ENCODE measurements around the gene MINK1.

Gene MINK1

DNA sequence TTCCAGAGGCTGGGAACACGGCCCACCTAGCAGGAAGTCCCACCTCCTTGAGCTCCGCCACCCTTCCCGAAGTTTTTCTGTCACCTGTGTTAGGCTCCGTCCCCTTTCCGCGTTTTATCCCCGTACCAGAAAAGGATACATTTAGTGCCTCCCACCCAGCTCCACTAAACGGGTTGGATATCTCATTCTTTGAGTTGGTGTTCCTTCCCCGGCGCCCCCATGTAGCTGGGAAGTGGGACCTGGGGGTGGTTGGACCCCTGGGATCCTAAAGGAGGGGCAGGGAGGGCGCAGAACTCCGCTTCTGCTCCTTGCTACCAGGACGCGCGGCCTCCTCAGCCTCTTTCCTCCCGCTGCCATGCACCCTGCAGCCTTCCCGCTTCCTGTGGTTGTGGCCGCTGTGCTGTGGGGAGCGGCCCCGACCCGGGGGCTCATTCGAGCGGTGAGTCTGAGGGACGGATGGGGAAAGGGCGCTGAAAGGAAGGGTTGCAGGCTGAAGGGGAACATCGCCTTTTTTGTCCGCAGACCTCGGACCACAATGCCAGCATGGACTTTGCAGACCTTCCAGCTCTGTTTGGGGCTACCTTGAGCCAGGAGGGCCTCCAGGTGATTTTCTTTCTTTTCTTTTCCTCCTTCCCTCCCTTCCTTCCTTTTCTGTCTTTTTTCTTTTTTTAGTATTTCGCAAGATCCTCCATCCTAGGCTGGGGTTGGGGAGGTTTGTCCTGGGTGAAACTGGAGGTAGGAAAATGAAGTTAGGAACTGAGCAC lies 107.6 kb downstream of the MINK1 start:
- in situ Hi-C loops (cut with HindIII; ENCODE audit: low sequenced_read_pairs): no loop called here
- TF ChIP-seq, protein P1, sequence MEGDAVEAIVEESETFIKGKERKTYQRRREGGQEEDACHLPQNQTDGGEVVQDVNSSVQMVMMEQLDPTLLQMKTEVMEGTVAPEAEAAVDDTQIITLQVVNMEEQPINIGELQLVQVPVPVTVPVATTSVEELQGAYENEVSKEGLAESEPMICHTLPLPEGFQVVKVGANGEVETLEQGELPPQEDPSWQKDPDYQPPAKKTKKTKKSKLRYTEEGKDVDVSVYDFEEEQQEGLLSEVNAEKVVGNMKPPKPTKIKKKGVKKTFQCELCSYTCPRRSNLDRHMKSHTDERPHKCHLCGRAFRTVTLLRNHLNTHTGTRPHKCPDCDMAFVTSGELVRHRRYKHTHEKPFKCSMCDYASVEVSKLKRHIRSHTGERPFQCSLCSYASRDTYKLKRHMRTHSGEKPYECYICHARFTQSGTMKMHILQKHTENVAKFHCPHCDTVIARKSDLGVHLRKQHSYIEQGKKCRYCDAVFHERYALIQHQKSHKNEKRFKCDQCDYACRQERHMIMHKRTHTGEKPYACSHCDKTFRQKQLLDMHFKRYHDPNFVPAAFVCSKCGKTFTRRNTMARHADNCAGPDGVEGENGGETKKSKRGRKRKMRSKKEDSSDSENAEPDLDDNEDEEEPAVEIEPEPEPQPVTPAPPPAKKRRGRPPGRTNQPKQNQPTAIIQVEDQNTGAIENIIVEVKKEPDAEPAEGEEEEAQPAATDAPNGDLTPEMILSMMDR (IDR thresholded peaks at IDR 0.05; ENCODE audit: low read depth, low read length): no peak
- no peak for DNase-seq (ENCODE audit: low read depth, low spot score)
- H3K4me3 ChIP-seq (ENCODE audit: low read depth, low read length): peak overlapping the region; percentile 97

- H3K4me3 ChIP-seq (ENCODE audit: low read depth, low read length): peak overlapping the region; percentile 97
- no peak for DNase-seq (ENCODE audit: low read depth, low spot score)
- in situ Hi-C loops (cut with HindIII; ENCODE audit: low sequenced_read_pairs): no loop called here
- TF ChIP-seq, protein P1 (IDR thresholded peaks at IDR 0.05; ENCODE audit: low read depth, low read length): no peak
These were observed 108.1 kb downstream of the MINK1 start for GRCh38 chr17:4941319-4941610.

DNA sequence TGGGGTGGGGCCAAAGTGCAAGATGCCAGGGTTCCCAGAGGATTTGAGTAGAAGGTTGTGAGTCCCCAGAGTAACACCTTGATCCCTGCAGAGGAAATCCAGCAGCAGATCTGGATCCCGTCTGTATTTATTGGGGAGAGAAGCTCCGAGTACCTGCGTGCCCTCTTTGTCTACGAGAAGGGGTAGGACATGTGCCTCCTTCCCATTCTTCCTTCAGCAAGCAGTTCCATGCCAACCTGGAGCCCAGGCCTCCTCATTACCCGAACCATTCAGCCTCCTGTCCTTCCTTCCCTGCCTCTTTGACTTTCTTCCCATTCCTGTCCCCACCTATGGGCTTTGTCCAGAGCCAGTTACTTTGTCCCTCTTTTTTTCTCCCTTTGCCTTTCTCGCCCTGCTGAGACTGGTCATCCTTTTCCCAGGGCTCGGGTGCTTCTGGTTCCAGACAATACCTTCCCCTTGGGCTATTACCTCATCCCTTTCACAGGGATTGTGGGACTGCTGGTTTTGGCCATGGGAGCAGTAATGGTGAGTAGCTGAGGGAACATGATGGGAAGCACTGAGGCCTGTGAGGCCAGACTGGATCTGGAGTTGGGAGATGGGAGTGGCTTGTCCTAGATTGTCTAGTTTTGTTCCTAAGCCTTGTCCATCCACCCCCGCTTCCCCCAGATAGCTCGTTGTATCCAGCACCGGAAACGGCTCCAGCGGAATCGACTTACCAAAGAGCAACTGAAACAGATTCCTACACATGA lies 109.8 kb downstream of the MINK1 start:
- in situ Hi-C loops (cut with HindIII; ENCODE audit: low sequenced_read_pairs): no loop called here
- TF ChIP-seq, protein P1 (IDR thresholded peaks at IDR 0.05; ENCODE audit: low read depth, low read length): no peak
- DNase-seq (ENCODE audit: low read depth, low spot score): no peak
- H3K4me3 ChIP-seq (ENCODE audit: low read depth, low read length): no peak overlapping the region

DNA sequence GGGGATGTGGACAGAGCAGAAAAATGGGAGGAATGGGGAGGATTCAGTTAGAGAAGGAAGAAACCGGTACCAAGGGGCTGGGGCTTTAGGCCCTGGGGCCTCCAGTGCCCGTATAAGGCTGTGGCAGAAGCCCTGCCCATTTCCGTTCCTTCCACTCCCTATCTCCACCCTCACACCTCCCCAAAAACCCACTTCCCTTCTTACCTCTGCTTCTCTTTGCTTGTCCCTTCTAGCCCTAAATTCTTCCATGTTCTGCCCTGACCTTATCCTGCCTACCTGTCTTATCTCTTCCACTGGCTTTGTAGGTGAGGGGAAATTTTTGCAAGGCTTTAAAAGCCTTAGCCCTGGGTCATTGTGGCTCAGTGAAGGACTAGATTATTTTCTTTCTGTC lies 111.0 kb downstream of the MINK1 start:
- no peak for DNase-seq (ENCODE audit: low read depth, low spot score)
- TF ChIP-seq, protein P1 (IDR thresholded peaks at IDR 0.05; ENCODE audit: low read depth, low read length): no peak
- in situ Hi-C loops (cut with HindIII; ENCODE audit: low sequenced_read_pairs): no loop called here
- no peak overlapping the region for H3K4me3 ChIP-seq (ENCODE audit: low read depth, low read length)

- TF ChIP-seq, protein P1 (IDR thresholded peaks at IDR 0.05; ENCODE audit: low read depth, low read length): no peak
- no peak overlapping the region for H3K4me3 ChIP-seq (ENCODE audit: low read depth, low read length)
- in situ Hi-C loops (cut with HindIII; ENCODE audit: low sequenced_read_pairs): no loop called here
- DNase-seq (ENCODE audit: low read depth, low spot score): no peak
These were observed 111.5 kb downstream of the MINK1 start for GRCh38 chr17:4944554-4945175.

DNA sequence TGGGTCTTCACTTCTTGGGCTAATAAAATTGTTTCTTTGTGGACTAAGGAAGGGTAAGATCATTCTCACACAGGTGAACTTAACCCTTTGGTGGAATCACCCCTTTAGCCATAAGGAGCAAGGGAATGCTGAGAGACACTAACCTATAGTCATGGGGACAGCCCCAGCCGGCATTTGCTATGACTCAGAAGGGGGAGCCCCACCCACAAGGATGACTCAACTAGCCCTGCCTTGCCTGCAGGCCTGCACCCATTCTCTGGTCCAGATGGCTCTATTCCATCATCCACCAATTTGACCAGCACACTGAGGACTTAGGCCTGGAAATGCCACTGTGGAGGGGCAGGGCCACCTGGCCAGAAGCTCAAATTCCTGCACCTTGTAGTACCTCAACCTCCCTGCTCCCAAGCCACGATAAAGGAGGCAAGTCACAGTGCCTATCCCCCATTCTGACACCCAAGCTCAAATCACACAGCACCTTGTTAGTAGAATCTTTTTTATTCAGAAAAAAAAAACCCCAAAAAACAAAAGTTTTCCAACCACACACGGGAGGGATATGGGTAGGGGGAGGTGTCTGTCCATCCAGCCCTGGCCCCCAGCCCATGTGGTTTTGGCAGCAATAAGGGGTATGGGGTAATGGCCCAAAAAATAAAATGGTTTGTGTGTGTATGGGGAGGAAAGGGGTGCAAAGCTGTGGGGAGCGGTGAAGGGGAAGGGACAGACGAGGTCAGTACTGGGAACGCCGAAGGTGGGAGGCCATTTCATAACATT lies 112.2 kb downstream of the MINK1 start:
- H3K4me3 ChIP-seq (ENCODE audit: low read depth, low read length): no peak overlapping the region
- peak; percentile 86 for DNase-seq (ENCODE audit: low read depth, low spot score)
- in situ Hi-C loops (cut with HindIII; ENCODE audit: low sequenced_read_pairs): no loop called here
- TF ChIP-seq, protein P1 (IDR thresholded peaks at IDR 0.05; ENCODE audit: low read depth, low read length): no peak

Measured in astrocyte of the spinal cord (primary cell).